Stimulated activated CD8-positive, alpha-beta memory T cell treated with anti-CD3 and anti-CD28 coated beads, Interleukin-7, amount 100 ng/mL, for 1 hour (primary cell): ENCODE measurements around the gene SUSD3.
A peak's percentile ranks its signal among the peaks of the same experiment; 100 is the strongest.

Source experiments
- DNase-seq, 2 donors: peaks; one replicate each; pipeline ENCODE4 v3.0.0-alpha.2; 2020; ENCODE audit warnings: low read depth in 2 of 2

The SUSD3 gene

DNA sequence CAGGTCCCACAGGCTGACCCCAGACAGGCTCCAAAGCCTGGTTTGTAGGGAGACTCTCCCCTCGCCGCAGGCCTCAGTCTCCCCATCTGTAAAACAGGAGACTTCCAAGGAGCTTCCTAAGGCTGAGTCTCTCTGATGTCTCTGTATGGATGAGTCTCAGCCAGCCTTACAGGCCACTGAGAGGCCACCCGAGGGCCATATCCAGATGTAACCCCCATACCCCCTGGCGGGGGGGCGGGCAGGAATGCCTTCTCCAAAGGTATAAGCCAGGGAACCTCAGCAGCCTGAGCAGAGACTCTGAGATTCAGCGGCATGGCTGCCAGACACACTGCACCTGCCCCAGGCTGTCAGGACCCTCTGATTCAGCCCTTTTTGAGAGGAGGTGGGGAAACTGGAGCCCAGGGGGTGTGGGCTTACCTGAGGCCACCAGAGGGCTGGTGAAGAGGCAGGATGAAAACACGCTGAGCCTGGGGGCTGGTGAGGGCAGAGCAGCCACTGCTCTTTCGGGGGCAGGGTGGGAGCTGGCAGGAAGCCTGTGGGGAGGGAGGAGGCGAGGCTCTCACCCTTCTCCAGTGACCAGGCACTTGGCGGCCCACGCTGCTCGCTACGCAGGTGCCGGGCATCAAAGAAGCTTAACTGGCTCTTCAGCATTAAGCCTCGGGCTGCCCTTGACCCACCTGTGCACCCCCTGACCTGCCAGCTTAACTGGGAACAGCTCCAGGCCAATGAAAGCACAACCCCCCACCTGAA lies 5.5 kb upstream of the SUSD3 start:
- DNase-seq: no peak

DNA sequence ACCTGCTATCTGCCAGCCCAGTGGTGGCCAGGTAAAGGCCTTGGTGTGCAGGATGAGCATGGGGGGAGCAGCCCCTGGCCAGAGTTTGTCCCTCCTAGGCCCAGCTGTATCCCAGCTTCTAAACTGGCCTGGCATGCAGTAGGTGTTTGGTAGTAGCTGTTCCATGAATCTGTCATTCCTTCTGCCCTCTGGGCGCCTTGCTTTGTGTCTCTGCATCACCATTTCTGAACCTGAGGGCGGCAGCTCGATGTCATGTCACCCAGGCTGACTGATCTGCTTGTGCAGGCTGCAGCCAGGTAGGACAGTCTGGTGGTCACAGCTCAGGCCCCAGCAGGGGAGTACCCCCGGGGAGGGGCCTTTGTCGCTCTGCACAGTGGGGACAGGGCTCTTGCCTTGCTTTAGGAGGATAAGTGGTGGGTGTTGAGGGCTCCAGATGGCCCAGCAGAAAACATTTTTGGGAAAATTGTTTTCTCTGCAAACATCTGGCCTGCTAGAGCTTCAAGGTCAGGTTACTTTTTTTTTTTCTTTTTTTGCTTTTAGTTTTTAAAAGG lies 4.6 kb upstream of the SUSD3 start:
- no peak for DNase-seq

DNA sequence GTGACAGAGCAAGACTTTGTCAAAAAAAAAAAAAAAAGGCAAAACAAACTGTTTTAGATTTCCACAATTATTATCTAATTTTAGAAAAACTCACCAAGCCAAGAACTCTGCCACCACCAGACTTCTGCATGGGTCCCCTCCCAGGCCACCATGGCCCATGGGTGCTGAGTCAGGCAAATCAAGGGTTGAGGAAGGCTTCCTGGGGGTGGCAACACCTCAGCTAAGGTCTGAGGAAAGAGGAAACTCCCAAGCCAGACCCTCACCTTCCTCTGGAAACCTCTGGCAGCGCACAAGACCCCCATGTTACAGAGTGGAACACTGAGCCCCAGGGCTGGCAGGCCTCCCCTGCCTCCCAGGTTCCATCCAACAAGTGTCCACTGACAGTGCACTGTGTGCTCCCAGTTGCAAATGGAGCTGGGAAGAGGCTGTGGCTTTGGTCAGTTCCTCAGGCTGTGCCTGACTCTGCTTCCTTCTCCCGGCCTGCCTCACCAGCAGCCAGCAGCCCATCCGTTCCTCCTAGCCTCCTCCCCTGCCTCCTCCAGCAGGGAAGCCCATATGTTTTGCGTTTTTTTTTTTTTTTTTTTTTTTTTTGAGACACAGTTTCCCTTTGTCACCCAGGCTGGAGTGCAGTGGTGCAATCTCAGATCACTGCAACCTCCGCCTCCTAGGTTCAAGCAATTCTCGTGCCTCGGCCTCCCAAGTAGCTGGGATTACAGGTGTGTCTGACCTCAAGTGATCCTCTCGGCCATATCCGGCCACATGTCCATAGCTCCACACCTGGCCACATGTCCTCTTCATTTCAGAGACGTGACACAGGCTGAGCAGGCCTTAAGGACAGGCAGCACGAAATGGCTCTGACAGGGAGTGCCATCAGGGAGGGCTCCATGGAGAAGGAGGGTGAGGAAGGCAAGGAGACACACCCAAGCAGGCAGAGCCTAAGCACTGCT lies 3.5 kb upstream of the SUSD3 start:
- no peak for DNase-seq

DNA sequence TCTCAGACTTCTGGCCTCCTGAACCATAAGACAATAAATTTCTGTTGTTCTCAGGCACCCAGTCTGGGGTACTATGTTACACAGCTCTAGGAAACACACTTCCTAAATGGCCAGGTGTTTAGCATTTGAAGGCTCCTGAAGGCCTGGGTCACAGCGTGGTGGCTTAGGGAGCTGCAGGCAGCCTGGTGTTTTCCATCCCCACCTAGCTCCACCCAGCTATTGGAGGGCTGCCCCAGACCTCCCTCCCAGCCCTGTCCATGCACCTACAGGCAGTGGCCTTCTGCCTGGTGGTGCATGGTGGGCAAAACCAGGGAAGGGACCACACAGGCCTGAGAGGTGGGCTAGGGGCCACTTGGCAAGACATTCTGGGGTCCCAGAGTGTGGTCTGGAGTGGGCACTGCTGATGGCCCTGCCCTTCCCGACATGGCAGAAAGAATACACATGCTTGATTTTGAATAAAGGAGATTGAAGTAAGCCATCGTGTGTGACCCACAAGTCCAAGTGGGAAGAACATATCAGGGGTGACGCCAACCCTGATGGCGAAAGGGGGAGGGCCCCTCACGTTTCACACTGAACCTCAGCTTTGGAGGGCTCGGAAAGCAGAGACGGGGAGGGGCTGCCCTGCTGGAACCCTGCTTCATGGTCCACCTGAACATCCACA lies 1.3 kb upstream of the SUSD3 start:
- DNase-seq: no peak

DNA sequence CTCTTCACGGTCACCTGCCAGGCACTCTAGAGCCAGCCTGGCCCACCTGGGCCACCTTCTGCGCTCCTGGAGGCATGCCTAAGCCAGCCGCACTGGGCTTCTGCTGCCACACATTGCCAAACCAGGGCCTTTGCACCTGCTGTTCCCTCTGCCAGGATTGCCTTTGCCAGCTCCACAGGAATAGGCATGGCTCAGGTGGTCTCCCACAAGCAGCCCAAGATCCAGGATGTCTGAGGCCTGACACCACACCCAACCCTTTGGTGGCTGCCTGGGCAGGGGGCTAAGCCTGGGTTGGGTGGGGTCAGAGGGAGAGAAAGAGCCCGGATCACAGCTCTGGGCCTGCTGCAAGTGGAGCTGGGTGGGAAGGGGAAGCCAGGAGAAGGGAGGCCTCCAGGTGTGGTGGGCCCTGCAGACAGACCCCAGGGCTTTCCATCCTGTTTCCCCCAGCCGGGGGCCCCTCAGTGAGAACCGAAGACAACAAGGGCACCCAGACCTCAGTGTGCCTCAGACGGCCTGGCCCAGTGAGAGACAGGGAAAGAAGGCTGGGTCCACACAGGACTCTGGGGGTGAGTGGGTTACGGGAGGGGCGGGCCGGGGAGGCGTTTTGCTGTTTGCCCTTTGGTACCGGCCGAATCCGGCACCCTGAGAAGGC lies 672 bp upstream of the SUSD3 start:
- DNase-seq: no peak

DNA sequence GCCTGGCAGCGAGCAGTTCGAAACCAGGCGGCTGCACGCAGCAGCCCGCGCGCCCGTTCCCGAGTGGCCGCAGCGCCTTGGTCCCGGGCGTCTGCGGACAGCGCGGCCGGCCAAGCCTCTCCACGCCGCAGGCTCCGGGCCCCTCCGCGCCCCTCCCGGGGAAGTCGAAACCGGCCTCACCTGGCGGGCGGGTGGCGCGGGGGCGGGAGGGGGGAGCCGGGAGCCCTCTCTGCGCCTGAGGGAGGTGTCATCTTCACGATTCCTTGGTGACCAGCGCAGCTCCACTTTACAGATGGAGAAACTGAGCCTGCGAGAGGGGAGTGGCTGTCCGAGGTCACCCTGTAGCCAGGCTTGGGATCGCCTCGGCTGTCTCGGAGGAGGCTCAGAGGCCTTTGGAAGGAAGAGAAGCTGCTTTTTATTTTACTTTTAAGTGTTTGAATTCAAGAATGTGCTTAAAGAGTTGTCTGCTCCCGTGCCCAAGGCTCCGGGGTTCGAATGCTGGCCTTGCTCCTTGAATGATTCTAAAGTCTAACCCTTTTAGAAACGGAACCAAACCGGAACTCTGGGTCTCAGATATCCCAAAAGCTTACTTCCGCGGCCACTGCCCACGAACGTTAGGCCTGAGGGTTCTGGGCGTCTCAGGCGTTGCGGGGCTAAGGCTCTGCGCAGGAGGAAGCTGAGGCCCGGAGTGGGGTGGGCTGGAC lies 662 bp downstream of the SUSD3 start:
- DNase-seq: no peak

DNA sequence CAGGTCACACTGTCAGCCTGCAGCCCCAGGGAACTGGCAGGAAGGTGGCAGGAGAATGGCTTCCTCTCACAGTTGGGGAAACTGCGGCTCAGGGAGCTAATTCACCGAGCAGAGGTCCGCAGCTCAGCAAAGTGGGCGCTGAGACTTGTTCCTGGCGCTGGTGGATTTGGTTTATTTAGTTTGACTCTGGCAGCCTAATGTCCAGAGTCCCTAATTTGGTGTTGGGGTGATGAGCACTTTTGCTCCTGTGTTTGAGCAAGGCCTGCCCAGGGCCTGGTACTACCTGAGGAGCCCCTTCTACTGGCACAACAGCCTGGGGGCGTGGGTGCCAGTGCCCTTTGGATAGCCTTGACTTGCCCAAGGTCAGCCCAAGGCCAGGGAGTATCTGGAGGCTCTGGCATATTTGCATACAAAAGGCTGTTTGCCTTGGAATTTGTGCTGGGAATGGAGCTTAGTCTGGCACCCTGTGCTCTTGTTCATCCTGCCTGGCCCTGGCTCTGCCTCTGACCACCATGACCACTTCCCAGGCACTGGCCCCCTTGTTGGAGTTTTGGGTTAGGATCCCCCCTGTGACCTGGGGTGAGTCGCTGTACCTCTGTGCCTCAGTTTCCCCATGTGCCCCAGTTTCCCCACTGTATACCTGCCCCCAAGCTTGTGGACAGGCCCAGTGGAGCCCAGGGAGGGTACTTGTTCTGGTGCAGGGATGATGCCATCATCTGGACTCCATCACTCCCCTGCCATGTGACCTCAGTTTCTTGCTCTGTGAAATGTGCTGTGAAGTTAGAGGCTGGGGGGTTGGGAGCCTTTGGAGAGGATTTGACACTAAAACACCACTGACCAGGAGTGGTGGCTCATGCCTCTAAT lies 1.4 kb downstream of the SUSD3 start:
- no peak for DNase-seq

DNA sequence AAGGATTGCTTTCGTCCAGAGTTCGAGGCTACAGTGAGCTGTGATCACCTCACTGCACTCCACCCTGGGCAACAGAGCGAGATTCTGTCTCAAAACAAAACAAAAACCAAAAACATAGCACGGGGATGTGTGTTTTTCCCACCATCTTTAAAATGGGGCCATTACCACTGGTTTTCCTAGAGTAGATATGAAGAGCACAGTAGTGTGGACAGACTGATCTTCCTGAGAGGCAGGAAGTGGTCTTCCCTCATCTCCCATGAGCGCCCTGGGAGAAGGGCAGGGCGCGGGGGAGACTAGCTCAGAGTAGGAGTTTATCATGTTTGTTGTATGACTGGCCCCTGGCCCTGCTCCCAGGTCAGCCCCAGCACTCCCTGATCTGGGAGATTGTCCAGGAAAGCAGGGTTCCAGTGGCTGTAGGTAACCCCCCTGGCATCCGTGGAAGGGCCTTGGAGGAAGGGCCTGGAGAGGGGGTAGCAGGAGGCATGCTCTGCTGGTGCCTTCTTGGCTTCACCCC lies 2.3 kb downstream of the SUSD3 start:
- no peak for DNase-seq

DNA sequence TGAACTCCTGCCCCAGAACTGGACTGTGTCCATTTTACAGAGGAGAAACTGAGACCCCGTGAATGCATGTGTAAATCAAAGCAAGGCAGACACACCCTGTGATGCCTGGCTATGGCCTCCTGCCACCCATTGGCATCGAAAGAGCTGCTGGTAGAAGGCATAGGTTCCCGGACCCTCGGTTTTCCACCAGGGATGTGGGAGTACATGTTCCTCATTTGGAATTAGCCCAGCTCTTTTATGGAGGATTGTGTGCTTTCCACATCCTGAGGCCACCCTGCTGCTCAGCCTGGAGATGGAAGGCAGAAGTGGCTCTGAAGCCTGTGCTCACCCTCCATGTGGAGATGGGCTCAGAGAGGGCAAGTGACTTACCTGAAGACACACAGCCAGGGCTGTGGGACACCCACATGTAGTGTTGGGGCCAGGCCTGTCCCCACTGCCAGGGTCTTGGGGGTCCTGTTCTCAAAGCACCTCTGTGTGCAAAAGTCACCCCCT lies 2.8 kb downstream of the SUSD3 start:
- no peak for DNase-seq

DNA sequence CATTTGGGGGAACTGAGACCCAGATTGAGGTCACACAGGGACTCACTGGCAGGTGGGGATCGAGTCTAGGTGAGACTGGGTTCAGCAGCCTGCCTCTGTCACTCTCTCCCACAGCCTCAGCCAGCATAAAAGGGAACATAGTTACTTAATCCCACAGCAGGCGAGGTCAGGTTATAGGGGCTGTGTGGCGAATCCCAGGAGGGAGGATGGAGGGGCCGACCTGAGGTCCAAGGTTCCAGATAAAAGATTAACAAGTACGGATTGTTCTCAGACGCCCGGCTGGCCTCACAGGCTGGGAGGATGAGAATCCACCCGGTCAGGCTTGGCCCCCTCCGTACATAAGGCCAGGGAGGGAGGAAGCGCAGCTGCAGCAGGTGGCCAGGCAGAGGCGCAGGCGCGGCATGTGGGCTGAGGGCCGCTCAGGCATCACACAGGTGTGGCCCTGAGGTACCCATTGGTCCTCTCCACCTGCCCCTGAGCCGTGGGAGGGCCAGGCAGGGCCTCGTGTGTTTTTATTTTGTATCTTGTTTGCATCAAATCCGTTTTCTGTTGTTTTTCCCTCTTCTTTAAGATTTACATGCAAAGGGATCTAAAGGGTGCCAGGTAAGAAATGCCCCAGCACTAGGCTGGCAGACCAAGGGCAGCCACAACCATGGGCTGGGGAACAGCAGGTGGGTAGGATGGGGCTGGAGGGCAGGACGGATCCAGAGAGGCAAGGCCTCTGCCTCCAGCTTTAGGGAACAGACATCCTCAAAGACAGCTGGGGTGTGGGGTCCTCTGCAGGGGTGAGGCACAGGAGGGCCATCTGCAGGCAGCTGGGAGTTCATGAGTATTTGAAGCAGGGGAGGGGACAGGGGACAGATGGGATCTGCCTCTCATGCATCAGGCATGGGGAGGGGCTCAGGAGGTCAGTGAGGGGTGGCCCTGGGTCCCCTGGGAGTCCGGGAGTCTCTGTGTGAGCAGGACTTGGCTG lies 3.6 kb downstream of the SUSD3 start:
- no peak for DNase-seq

DNA sequence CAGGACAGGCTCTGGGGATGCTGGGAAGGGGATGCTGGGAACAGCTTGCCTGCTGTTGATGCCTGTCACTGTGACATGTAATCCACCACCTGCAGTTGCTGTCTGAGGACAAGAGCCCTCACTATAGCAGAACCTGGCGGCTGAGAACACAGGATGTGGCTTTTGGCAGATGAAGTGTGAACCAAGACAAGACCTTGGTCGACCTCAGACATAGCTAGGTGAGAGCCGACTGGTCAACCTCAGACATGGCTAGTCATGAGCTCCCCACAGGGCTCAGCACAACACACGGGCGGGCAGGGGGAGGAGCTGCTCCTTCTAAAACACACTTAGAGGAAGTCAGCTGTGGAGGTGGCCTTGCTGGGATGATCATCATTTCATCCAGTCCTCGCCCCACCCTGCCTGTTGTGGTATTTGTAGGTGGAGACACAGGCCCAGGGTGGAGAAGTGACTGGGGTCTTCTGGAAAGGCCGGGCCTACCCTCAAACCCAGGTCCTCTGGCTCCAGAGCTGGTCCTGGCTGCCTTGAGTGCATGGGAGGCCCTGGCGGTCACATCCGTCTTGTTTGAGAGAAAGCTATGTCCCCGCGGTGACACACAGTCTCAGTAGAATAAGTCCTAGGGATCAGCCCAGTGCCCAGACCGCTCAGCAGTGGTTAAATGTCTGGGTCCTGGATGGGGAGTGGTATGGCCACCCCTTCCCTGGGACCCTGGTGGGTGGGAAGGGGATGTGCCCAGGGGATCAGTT lies 6.1 kb downstream of the SUSD3 start:
- peak; percentile 64 to 73 for DNase-seq

DNA sequence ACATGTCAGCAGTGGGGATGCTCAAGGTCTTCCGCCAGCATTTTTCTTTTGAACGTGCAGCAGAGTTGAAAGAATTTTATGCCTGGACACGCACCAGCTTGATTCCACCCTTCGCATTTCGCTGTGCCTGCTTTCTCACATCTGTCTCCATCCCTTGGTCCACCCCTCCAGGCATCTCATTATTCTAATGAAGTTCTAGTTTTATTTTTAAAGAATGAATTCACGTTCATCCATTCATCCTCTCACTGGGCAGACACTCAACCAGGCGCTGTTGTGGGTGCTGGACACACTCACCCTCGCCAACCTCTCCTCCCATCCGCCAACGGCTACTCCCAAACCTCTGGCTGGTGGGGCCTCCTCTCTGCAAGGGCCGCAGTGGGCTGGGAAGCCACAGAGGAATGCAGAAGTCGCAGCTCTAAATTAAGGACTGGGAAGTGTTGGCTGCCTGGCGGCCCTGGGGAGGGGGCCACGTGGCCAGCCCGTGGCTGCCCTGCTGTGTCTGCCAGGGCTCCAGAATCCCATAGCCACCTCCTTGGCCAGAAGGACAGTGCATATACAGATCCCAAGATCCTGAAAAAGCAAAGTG lies 6.7 kb downstream of the SUSD3 start:
- DNase-seq: no peak

DNA sequence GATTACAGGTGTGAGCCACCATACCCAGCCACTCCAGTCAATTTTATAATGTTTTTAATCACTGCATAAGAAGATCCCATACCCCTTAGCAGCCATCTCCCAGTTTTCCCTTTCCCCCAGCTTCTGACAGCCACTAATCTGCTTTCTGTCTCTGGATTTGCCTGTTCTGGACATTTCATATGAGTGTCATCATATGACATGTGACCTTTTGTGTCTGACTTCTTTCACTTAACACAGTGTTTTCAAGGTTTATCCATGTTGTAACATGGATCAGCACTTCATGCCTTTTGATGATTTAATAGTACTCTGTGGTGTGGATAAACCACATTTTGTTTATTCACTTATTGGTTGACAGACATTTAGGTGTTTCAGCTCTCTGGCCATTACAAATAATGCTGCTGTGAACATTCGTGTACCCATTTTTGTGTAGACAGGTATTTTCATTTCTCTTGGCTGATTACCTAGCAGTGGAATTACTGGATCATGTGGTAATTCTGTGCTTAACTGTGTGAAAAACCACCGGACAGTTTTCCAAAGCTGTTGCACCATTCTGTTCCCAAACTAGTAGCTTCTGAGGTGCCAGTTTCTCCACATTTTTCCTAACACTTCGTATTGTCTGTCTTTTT lies 8.6 kb downstream of the SUSD3 start:
- DNase-seq: no peak

DNA sequence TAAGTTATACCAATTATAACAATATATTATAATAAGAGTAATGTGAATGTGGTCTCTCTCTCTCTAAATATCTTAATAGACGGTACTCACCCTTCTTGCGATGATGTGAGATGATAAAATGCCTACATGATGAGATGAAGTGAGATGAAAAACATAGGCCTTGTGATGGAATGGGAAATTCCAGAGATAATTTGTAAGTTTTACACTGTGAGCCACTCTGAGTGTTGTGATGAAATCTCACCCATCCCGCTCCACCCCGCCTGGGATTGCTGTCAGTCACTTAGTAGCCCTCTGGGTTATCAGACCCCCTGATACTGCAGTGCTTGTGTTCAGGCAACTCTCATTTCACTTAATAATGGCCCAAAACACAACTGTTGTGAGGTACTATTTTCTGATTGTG lies 10.5 kb downstream of the SUSD3 start:
- no peak for DNase-seq

DNA sequence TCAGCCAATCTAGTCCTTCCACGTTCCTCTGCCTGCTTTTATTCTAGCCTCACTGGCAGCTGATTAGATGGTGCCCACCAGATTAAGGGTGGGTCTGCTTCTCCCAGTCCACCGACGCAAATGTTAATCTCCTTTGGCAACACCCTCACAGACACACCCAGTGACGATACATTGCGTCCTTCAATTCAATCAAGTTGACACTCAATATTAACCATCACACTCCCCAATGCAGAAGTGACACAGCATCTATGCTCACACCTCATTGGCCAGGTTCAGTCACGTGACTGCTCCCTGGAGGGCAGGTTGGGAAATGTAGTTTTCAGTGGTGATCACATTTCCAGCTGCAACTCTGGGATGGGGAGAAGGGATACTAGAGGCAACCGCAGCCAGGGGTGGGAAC lies 13.0 kb downstream of the SUSD3 start:
- DNase-seq: no peak

DNA sequence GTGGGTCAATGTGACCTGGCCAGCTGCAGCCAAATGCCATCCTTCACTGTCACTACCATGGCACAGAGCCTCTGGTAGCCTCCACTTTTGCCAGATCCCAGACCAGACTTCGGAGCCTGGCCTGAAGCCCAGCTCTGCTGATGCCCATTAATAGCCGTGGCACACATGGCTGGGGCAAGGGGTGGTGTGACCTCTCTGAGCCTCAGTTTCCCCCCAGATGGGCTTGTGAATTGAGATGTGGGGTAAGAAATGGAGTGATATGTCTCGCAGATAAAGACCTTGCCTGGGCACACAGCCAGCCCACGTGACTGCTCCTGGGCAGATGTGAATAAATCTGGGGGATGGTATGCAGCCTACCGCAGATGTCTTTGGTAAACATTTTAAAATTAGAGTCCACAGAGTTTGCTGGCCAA lies 13.9 kb downstream of the SUSD3 start:
- DNase-seq: no peak
